Liver (tissue), 9 donors: ENCODE measurements around the gene ADK. TPM values are rescaled to one million over a fixed set of nuclear protein-coding genes. Genes with fewer than 3 reads are reported as not detected.

Source experiments
- DNase-seq: peaks from one replicate; pipeline ENCODE4 v3.0.0-alpha.2; 2017; ENCODE audit warnings: low spot score
- H3K27ac ChIP-seq, 2 donors: one replicate each; pipeline ENCODE4 v1.7.0; 2013; ENCODE audit warnings: inconsistent platforms in 2 of 2, low read length in 2 of 2, control low read depth in 1 of 2, low read depth in 1 of 2, mild to moderate bottlenecking in 1 of 2
- H3K27me3 ChIP-seq, 4 donors: one replicate each; pipeline versions ENCODE4 v1.6.1 to v1.7.0; 2013; ENCODE audit warnings: low read length in 3 of 4, inconsistent platforms in 1 of 4, mild to moderate bottlenecking in 1 of 4, moderate library complexity in 1 of 4; ENCODE audit not compliant: control insufficient read depth in 4 of 4, insufficient read depth in 4 of 4
- H3K36me3 ChIP-seq, 4 donors: one replicate each; pipeline versions ENCODE4 v1.6.1 to v1.7.0; 2013; ENCODE audit warnings: low read length in 3 of 4, mild to moderate bottlenecking in 3 of 4, low read depth in 1 of 4, moderate library complexity in 1 of 4; ENCODE audit not compliant: control insufficient read depth in 4 of 4, insufficient read depth in 3 of 4
- H3K4me1 ChIP-seq, 4 donors: one replicate each; pipeline versions ENCODE4 v1.6.1 to v1.7.0; 2013; ENCODE audit warnings: low read length in 3 of 4, mild to moderate bottlenecking in 3 of 4, moderate library complexity in 1 of 4; ENCODE audit not compliant: control insufficient read depth in 4 of 4, insufficient read depth in 4 of 4
- H3K4me3 ChIP-seq, 3 donors: one replicate each; pipeline versions ENCODE4 v1.6.1 to v1.7.0; 2013; ENCODE audit warnings: low read length in 3 of 3, control low read depth in 1 of 3, low read depth in 1 of 3, mild to moderate bottlenecking in 1 of 3
- H3K9ac ChIP-seq, 2 donors: one replicate each; pipeline ENCODE4 v1.7.0; 2013; ENCODE audit warnings: low read length in 2 of 2, mild to moderate bottlenecking in 2 of 2, moderate library complexity in 2 of 2, control low read depth in 1 of 2, low read depth in 1 of 2
- H3K9me3 ChIP-seq, 4 donors: one replicate each; pipeline versions ENCODE4 v1.6.1 to v1.7.0; 2013; ENCODE audit warnings: low read length in 3 of 4; ENCODE audit not compliant: control insufficient read depth in 4 of 4
- ATF3 ChIP-seq: IDR thresholded peaks from 2 replicates; pipeline ENCODE4 v1.6.1; 2016; ENCODE audit warnings: antibody characterized with exemption
- CTCF ChIP-seq: fragments of 150-350 bp; IDR thresholded peaks from 2 replicates; pipeline ENCODE4 v1.5.1; 2017; ENCODE audit warnings: improper control_type of control experiment, low read depth, low read length; ENCODE audit not compliant: missing input control
- EGR1 ChIP-seq, 2 donors: IDR thresholded peaks; 2 replicates each; pipeline ENCODE4 v1.6.1; 2016 to 2018; ENCODE audit warnings: antibody characterized with exemption in 2 of 2, low read depth in 2 of 2
- FOXA1 ChIP-seq: IDR thresholded peaks from 2 replicates; pipeline ENCODE4 v1.6.1; 2016; ENCODE audit warnings: antibody characterized with exemption
- FOXA2 ChIP-seq: IDR thresholded peaks from 2 replicates; pipeline ENCODE4 v1.6.1; 2016; ENCODE audit warnings: antibody characterized with exemption
- GABPA ChIP-seq, 2 donors: IDR thresholded peaks in 1 of 2; conservative IDR thresholded peaks in 1 of 2; 2 replicates each; pipeline ENCODE4 v1.6.1; 2016; ENCODE audit warnings: antibody characterized with exemption in 2 of 2, mild to moderate bottlenecking in 1 of 2, moderate library complexity in 1 of 2
- HNF4A ChIP-seq, 2 donors: conservative IDR thresholded peaks; 2 replicates each; pipeline ENCODE4 v1.6.1; 2016; ENCODE audit warnings: antibody characterized with exemption in 2 of 2, mild to moderate bottlenecking in 2 of 2
- HNF4G ChIP-seq: IDR thresholded peaks from 2 replicates; pipeline ENCODE4 v1.6.1; 2016; ENCODE audit warnings: antibody characterized with exemption
- JUND ChIP-seq, 2 donors: IDR thresholded peaks; 2 replicates each; pipeline ENCODE4 v1.6.1; 2016; ENCODE audit warnings: antibody characterized with exemption in 2 of 2
- MAX ChIP-seq: IDR thresholded peaks from 2 replicates; pipeline ENCODE4 v1.6.1; 2016; ENCODE audit warnings: antibody characterized with exemption
- NR2F2 ChIP-seq: IDR thresholded peaks from 2 replicates; pipeline ENCODE4 v1.6.1; 2016; ENCODE audit warnings: antibody characterized with exemption
- RAD21 ChIP-seq, 2 donors: IDR thresholded peaks; 2 replicates each; pipeline ENCODE4 v1.6.1; 2016; ENCODE audit warnings: antibody characterized with exemption in 2 of 2, mild to moderate bottlenecking in 2 of 2
- REST ChIP-seq: IDR thresholded peaks from 2 replicates; pipeline ENCODE4 v1.6.1; 2016; ENCODE audit warnings: antibody characterized with exemption, mild to moderate bottlenecking
- RXRA ChIP-seq, 2 donors: IDR thresholded peaks; 2 replicates each; pipeline ENCODE4 v1.6.1; 2017 to 2018; ENCODE audit warnings: antibody characterized with exemption in 2 of 2, mild to moderate bottlenecking in 1 of 2
- TAF1 ChIP-seq: conservative IDR thresholded peaks from 2 replicates; pipeline ENCODE4 v1.6.1; 2016; ENCODE audit warnings: antibody characterized with exemption, mild to moderate bottlenecking
- YY1 ChIP-seq: IDR thresholded peaks from 2 replicates; pipeline ENCODE4 v1.6.1; 2016; ENCODE audit warnings: antibody characterized with exemption, mild to moderate bottlenecking
- ZBTB33 ChIP-seq: IDR thresholded peaks from 2 replicates; pipeline ENCODE4 v1.6.1; 2016; ENCODE audit warnings: antibody characterized with exemption
- WGBS: extraction: QIAGEN DNeasy Blood & Tissue Kit; methylation state at CpG from one replicate; pipeline ENCODE4 v1.1.7; 2013; 5-methylcytosine and 5-hydroxymethylcytosine counted together
- polyA plus RNA-seq, 2 donors: library from polyadenylated mRNA; stranded (reverse) in 1 of 2; unstranded in 1 of 2; fragments of 200-250 nt in 1 of 2; fragments of >200 nt in 1 of 2; fragmentation: Nextera tagmentation in 1 of 2; extraction: Ambion mirVana in 1 of 2; gene quantifications; one replicate each; pipeline versions ENCODE4 v1.2.1 to v1.2.3, GENCODE V29; 2013 to 2015
- total RNA-seq, 2 donors: library from RNA; depleted of rRNA; stranded (reverse); fragments of >200 nt; gene quantifications; one replicate each; pipeline ENCODE4 v1.2.3, GENCODE V29; 2014
- donor health status: healthy.
- donor health status: healthy.
- donor health status: healthy.
- donor health status: healthy.
- donor health status: healthy.

The ADK gene
- total and polyA plus RNA-seq, 4 donors, result 18.0 to 110 (median 65.5) TPM

GRCh38 chr10:74164716-74165529 lies 13.9 kb downstream of the ADK start:
- Histone ChIP-seq H3K4me1 (no peaks in the 10 kb centered on the region), H3K27me3 (no peaks in the 10 kb centered on the region), H3K4me3 (no peak overlapping the region), H3K9me3 (no peaks in the 10 kb centered on the region), H3K36me3 (no peaks in the 10 kb centered on the region), H3K9ac (no peak overlapping the region), H3K27ac (no peak overlapping the region)
- WGBS, result 71% methylated on average over 6 of the region's 6 CpGs
- DNase-seq, result no peak
- no peak for TF ChIP-seq CTCF
- no peak for TF ChIP-seq YY1
- no peak for TF ChIP-seq HNF4A (conservative IDR thresholded peaks at IDR 0.05)
- no peak for TF ChIP-seq RXRA (IDR thresholded peaks at IDR 0.05)
- no peak for TF ChIP-seq RAD21 (IDR thresholded peaks at IDR 0.05)
- no peak for TF ChIP-seq MAX
- TF ChIP-seq HNF4G, result no peak
- no peak for TF ChIP-seq ZBTB33
- TF ChIP-seq FOXA1, result no peak
- no peak for TF ChIP-seq ATF3
- no peak for TF ChIP-seq NR2F2
- no peak for TF ChIP-seq EGR1 (IDR thresholded peaks at IDR 0.05; ENCODE audit: low read depth in 2 of 2)
- TF ChIP-seq TAF1, result no peak
- TF ChIP-seq JUND (IDR thresholded peaks at IDR 0.05), result no peak
- no peak for TF ChIP-seq GABPA (IDR thresholded peaks at IDR 0.05 in 1 of 2, conservative IDR thresholded peaks at IDR 0.05 in 1 of 2)
- no peak for TF ChIP-seq FOXA2
- no peak for TF ChIP-seq REST
